HG03571 (cell line): Measurements from ENCODE around the gene PPA1.
"Not testable (repeated sequence)": the region's sequence is repeated elsewhere in the genome, so short reads cannot be mapped to it uniquely, and the experiment has no call there.

ENCODE experiments used
- ATAC-seq: cut with Tn5 transposase; IDR thresholded peaks from one replicate; pipeline ENCODE4 v1.9.1; 2021; ENCODE audit not compliant: unreplicated experiment

PPA1 gene

DNA sequence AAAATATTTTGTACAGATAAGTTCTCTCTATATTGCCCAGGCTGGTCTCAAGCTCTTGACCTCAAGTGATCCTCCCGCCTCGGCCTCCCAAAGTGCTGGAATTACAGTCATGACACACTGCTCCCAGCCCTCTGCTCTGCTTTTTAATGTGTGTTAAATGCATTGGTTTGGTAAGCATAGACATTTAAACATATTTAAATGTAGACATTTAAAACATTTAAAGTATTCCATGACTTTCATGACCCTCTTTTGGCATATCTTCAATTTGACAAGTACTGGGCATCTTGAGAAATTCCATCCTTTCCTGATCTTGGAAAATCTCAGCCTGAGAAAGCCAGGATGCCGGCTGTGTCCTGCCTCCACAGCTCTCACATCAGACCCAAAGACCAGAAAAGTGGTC, 57.7 kb downstream of the PPA1 start:
- no peak for ATAC-seq

- no peak for ATAC-seq
Measured at GRCh38 chr10:70174058-70174741, 59.0 kb downstream of the PPA1 start.

GRCh38 chr10:70169649-70170364, 63.4 kb downstream of the PPA1 start:
- peak; percentile 17 for ATAC-seq

DNA sequence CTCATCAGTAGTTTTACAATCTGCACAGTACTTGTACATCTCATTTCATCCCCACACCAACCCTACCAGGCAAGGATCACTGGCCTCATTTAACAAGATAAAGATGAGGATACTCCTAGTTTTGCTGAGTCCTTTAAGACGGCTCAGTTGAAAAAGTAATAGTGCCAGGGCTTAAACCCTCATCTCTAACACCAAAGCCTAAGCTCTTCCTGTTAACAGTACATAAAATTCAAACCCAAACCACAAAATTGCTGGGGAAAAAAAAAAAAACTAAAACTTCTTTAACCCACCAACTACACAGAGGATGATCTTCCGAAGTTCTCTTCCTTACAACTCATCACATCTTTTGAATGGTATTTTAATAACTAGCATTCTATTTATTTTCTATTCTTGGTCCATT, 64.2 kb downstream of the PPA1 start:
- no peak for ATAC-seq

DNA sequence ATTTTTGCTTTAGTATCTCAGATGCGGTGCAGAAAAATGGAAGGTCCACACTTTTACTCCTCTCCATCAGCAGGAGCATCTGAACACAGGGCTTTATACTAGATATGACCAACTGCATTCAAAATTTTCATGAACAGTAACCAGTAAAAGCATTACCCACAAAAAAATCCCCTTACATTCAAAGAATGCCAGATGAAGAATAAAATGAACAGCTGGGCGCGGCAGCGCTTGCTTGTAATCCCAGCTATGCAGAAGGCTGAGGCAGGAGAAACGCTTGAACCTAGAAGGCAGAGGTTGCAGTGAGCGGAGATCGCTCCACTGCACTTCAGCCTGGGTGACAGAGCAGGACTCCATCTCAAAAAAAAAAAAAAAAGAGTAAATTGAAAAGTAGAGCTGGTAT, 66.0 kb downstream of the PPA1 start:
- ATAC-seq, result no peak

GRCh38 chr10:70166394-70166793, 66.8 kb downstream of the PPA1 start:
- ATAC-seq, result no peak

GRCh38 chr10:70164163-70164562, 69.1 kb downstream of the PPA1 start:
- no peak for ATAC-seq

DNA sequence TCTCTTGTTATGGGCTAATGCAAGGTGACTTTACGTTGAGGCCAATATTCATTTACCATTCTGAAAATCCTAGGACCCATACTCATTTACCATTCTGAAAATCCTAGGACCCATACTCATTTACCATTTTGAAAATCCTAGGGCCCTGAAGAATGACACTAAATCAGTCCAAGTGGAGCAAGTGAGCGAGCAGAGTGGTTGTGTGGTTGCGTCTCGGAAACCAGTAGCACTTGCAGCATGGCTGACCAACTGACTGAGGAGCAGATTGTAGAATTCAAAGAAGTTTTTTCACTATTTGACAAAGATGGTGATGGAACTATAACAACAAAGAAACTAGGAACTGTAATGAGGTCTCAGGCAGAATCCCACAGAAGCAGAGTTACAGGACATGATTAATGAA, 69.8 kb downstream of the PPA1 start:
- no peak for ATAC-seq

DNA sequence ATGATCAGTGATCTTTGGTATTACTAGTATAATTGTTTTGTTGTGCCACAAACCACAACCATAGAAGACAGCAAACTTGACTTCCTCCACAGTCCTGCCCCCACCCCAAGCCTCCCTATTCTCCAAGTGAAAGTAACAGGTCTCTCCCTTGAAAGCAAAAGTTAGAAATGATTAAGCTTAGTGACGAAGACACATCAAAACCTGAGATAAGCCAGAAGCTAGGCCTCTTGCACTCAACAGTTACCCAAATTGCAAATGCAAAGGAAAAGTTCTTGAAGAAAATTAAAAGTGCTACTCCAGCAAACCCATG, 70.4 kb downstream of the PPA1 start:
- ATAC-seq, result peak; percentile 80

GRCh38 chr10:70162151-70162891, 70.9 kb downstream of the PPA1 start:
- ATAC-seq, result peak; percentile 10

DNA sequence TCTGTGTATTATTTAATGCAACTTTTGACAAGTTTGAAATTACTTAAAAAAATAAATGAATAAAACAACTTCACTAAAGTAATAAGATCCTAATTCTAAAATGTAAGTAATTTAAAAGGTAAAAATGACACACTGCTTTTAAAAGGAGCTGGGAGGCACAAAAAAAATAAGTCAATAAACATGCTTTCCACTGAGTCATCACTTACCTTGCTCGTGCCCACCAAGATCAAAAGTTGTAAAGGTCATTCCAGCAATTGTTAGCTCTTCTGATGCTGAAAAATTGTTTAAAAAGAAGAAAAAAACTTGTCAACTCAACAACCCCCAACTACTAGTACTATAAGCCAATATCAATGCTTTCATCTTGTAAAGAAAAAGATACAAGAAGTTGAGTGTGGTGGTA, 72.4 kb downstream of the PPA1 start:
- ATAC-seq, result no peak

- not testable (repeated sequence) for ATAC-seq
Measured at GRCh38 chr10:70159366-70159765, 73.9 kb downstream of the PPA1 start.

DNA sequence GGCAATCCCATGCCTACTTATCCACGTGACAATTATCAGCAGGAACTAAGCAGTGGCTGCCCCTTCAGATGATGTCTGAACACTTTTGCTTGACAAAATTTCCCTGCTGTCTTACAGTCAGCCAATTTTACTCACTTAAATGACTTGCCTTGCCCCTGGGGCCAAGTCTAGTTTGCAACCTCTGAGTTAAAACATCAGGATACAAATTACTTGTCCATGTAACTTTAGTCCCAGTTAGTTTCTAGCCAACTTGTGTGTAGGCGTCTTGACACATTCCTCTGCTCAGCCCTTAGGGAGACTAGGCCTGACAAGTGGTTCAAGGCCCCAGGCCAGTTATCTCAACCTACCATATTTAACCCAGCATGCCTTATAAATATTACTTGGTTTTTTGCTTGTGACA, 75.1 kb downstream of the PPA1 start:
- ATAC-seq, result no peak

GRCh38 chr10:70155255-70155838, 77.9 kb downstream of the PPA1 start:
- no peak for ATAC-seq
